Panc1 (cell line): Measurements from ENCODE around the gene FBXO7. TPM values are rescaled to one million over a fixed set of nuclear protein-coding genes. Genes with fewer than 3 reads are reported as not detected.

Experiments
- ATAC-seq: fragments of 200-7000 bp; cut with Tn5 transposase; 2 replicates; pipeline ENCODE4 v1.9.1; 2020; ENCODE audit warnings: mild to moderate bottlenecking, moderate library complexity
- BruUV-seq: library from RNA; stranded (reverse); fragments of 400-500 nt; replicated peaks from 2 replicates; lab custom pipeline; 2021; lab: Mats Ljungman, UMichigan
- CTCF ChIA-PET: fragments of 300-600 bp; sonication (Branson Sonifier 250); formaldehyde crosslinking; loops from one replicate; lab custom pipeline; 2022; ENCODE audit warnings: antibody characterized with exemption; lab: Charles Lee
- POLR2A ChIA-PET: fragments of 300-600 bp; sonication (Branson Sonifier 250); formaldehyde crosslinking; loops from one replicate; lab custom pipeline; 2022; ENCODE audit warnings: antibody characterized with exemption; lab: Charles Lee
- DNase-seq: peaks from one replicate; pipeline ENCODE4 v3.0.0-alpha.2; 2010; ENCODE audit warnings: low read depth, low spot score
- H3K27ac ChIP-seq: 2 replicates; pipeline ENCODE4 v1.5.1; 2011; ENCODE audit warnings: mild to moderate bottlenecking, low read length, inconsistent platforms
- H3K27me3 ChIP-seq: fragments of 200-500 bp; sonication (Bioruptor generic); 2 replicates; pipeline ENCODE4 v1.6.0; 2014; ENCODE audit warnings: low read length, inconsistent platforms; ENCODE audit not compliant: control insufficient read depth, insufficient read depth
- H3K36me3 ChIP-seq: fragments of 200-500 bp; sonication (Bioruptor generic); 2 replicates; pipeline ENCODE4 v1.5.1; 2014; ENCODE audit warnings: inconsistent platforms, mild to moderate bottlenecking, low read length, moderate library complexity; ENCODE audit not compliant: control insufficient read depth, insufficient read depth
- H3K4me1 ChIP-seq: 2 replicates; pipeline ENCODE4 v1.5.1; 2011; ENCODE audit warnings: inconsistent platforms, mild to moderate bottlenecking, low read length, moderate library complexity; ENCODE audit not compliant: control insufficient read depth, insufficient read depth
- H3K4me3 ChIP-seq, 2 experiments: 2 replicates each; pipeline ENCODE4 v1.5.1; 2011 to 2012; ENCODE audit warnings: low read depth in 2 of 2, low read length in 2 of 2, mild to moderate bottlenecking in 2 of 2, inconsistent platforms in 1 of 2, moderate library complexity in 1 of 2
- H3K9me3 ChIP-seq: fragments of 200-500 bp; sonication (Bioruptor generic); 2 replicates; pipeline ENCODE4 v1.5.1; 2014; ENCODE audit warnings: low read depth, mild to moderate bottlenecking, inconsistent platforms, low read length, moderate library complexity; ENCODE audit not compliant: control insufficient read depth, insufficient read depth
- POLR2AphosphoS5 ChIP-seq: IDR thresholded peaks from 2 replicates; pipeline ENCODE4 v1.6.1; 2012; ENCODE audit warnings: mild to moderate bottlenecking, low read depth, low read length, moderate library complexity
- REST ChIP-seq, 2 experiments: IDR thresholded peaks; 2 replicates each; pipeline ENCODE4 v1.6.1; 2011 to 2012; ENCODE audit warnings: low read depth in 2 of 2, control low read depth in 1 of 2, low read length in 1 of 2, mild to moderate bottlenecking in 1 of 2, moderate library complexity in 1 of 2; ENCODE audit not compliant: insufficient read depth in 1 of 2
- SIN3A ChIP-seq: IDR thresholded peaks from 2 replicates; pipeline ENCODE4 v1.6.1; 2012; ENCODE audit warnings: low read depth, mild to moderate bottlenecking, low read length, moderate library complexity, borderline replicate concordance; ENCODE audit not compliant: insufficient read depth
- TCF7L2 ChIP-seq: IDR thresholded peaks from 2 replicates; pipeline ENCODE4 v1.6.1; 2011; ENCODE audit warnings: mild to moderate bottlenecking, low read depth, low read length, inconsistent platforms
- in situ Hi-C: cut with HindIII; loops from 2 replicates; pipeline ENCODE4 v1.10.0; 2016; ENCODE audit warnings: low sequenced_read_pairs, low pct_unique_long_range_greater_than_20kb
- intact Hi-C: fragments of 100-400 bp; cut with micrococcal nuclease; formaldehyde crosslinking; loops from one replicate; pipeline ENCODE4 v1.10.0; 2022; ENCODE audit not compliant: unreplicated experiment
- total RNA-seq: library from RNA; stranded (reverse); gene quantifications from one replicate; pipeline ENCODE4 v1.2.1, GENCODE V29; 2021; ENCODE audit not compliant: unreplicated experiment
- TF ChIP-seq, protein P1 (sequence below): fragments of 450-650 bp; IDR thresholded peaks from 2 replicates; pipeline ENCODE4 v1.5.1; 2017; ENCODE audit warnings: mild to moderate bottlenecking

FBXO7 gene
- total RNA-seq, 1 experiment from 2014 or later, result 67.8 TPM

- H3K4me3 ChIP-seq, result no peak overlapping the region
- intact Hi-C loops (no loop called here), in situ Hi-C loops (no loop called here)
- H3K27ac ChIP-seq, result no peak overlapping the region
- H3K36me3 ChIP-seq, result no peaks in the 10 kb centered on the region
- H3K4me1 ChIP-seq, result no peaks in the 10 kb centered on the region
- no TSS peak for BruUV-seq
- no peak for DNase-seq
- TF ChIP-seq REST (IDR thresholded peaks at IDR 0.05; ENCODE audit: insufficient read depth in 1 of 2, low read depth in 2 of 2, low read length in 1 of 2), result no peak
- TF ChIP-seq POLR2AphosphoS5, result no peak
- TF ChIP-seq SIN3A, result no peak
- TF ChIP-seq, protein P1, sequence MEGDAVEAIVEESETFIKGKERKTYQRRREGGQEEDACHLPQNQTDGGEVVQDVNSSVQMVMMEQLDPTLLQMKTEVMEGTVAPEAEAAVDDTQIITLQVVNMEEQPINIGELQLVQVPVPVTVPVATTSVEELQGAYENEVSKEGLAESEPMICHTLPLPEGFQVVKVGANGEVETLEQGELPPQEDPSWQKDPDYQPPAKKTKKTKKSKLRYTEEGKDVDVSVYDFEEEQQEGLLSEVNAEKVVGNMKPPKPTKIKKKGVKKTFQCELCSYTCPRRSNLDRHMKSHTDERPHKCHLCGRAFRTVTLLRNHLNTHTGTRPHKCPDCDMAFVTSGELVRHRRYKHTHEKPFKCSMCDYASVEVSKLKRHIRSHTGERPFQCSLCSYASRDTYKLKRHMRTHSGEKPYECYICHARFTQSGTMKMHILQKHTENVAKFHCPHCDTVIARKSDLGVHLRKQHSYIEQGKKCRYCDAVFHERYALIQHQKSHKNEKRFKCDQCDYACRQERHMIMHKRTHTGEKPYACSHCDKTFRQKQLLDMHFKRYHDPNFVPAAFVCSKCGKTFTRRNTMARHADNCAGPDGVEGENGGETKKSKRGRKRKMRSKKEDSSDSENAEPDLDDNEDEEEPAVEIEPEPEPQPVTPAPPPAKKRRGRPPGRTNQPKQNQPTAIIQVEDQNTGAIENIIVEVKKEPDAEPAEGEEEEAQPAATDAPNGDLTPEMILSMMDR, result no peak
- no peak for TF ChIP-seq TCF7L2
- ChIA-PET CTCF (no interaction called here), POLR2A (no interaction called here)
- no peaks in the 10 kb centered on the region for H3K27me3 ChIP-seq
- no peaks in the 10 kb centered on the region for H3K9me3 ChIP-seq
- no peak for ATAC-seq
These were observed 37.2 kb downstream of the FBXO7 start for GRCh38 chr22:32511776-32512175.

DNA sequence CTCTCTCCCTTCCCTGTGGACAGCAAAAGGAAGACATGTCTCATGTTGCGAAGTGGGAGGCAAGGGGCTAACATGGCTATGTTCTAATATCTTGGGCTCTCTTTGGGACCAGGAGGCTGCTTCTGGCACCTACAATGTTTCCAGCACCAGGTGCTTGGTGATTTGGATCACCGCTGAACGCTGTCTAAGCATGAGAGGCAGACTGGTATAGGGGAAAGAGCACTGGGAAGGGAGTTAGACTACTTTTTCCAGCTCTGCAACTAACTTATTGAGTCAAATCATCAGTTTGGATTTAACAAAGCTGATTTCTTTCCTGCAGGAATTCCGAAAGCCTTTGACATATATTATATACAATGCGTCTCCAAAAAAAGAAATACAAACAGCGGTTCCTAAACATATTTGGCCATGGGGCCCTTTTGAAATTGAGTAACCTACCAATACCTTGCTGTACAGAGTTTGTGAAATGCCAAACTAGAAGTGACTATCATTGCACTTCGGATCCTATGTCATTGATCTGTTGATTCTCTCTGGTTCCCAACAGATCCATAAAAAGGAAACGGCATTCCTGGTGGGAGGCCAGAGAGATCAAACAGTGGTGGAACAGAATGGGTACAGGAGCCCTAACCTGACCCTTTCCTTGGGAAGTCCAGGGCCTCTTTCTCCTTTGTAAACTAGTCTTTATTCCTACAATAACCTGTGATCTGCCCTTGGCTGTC, 37.8 kb downstream of the FBXO7 start:
- BruUV-seq, result no TSS peak
- POLR2A ChIA-PET, result no interaction called here

More for the DNA sequence above, 37.8 kb downstream of the FBXO7 start:
- H3K36me3 ChIP-seq, result no peaks in the 10 kb centered on the region
- ATAC-seq (no peak), DNase-seq (no peak)
- no peaks in the 10 kb centered on the region for H3K27me3 ChIP-seq
- no peaks in the 10 kb centered on the region for H3K4me1 ChIP-seq
- CTCF ChIA-PET, result no interaction called here
- intact Hi-C loops, result no loop called here
- in situ Hi-C loops, result no loop called here
- H3K4me3 ChIP-seq, result no peak overlapping the region
- no peaks in the 10 kb centered on the region for H3K9me3 ChIP-seq
- TF ChIP-seq SIN3A (no peak), REST (IDR thresholded peaks at IDR 0.05; ENCODE audit: insufficient read depth in 1 of 2, low read depth in 2 of 2, low read length in 1 of 2) (no peak), TCF7L2 (no peak), POLR2AphosphoS5 (no peak)
- TF ChIP-seq, protein P1, result no peak
- no peak overlapping the region for H3K27ac ChIP-seq
